Neural cell (in vitro differentiated cells): ENCODE measurements around the gene CDIP1. TPM values are rescaled to one million over a fixed set of nuclear protein-coding genes. Genes with fewer than 3 reads are reported as not detected.

ENCODE experiments used
- H2AFZ ChIP-seq: fragments of 200-600, 300-800 bp; sonication (generic), shearing (Covaris generic); 2 replicates; pipeline ENCODE4 v1.6.0; 2014; ENCODE audit warnings: low read depth, mild to moderate bottlenecking, antibody characterized with exemption, low read length, moderate library complexity
- H3F3A ChIP-seq: fragments of 200-600 bp; shearing (Covaris generic); 2 replicates; pipeline ENCODE4 v1.6.1; 2016; ENCODE audit warnings: mild to moderate bottlenecking, moderate library complexity, mixed read lengths, antibody characterized with exemption, low read length; ENCODE audit not compliant: insufficient read depth, poor library complexity, severe bottlenecking
- H3K27ac ChIP-seq: fragments of 200-600, 300-800 bp; sonication (generic), shearing (Covaris generic); 2 replicates; pipeline ENCODE4 v1.5.1; 2014; ENCODE audit warnings: mild to moderate bottlenecking, low read length, moderate library complexity
- H3K27me3 ChIP-seq: fragments of 300-800, 200-600 bp; sonication (generic), shearing (Covaris generic); 2 replicates; pipeline ENCODE4 v1.6.0; 2014; ENCODE audit warnings: mild to moderate bottlenecking, low read depth, low read length, moderate library complexity; ENCODE audit not compliant: insufficient read depth
- H3K36me3 ChIP-seq: fragments of 300-800, 200-600 bp; sonication (generic), shearing (Covaris generic); 2 replicates; pipeline ENCODE4 v1.5.1; 2014; ENCODE audit warnings: mild to moderate bottlenecking, antibody characterized with exemption, low read length, moderate library complexity; ENCODE audit not compliant: insufficient read depth
- H3K4me2 ChIP-seq: fragments of 300-800, 200-600 bp; sonication (generic), shearing (Covaris generic); 2 replicates; pipeline ENCODE4 v1.6.0; 2014; ENCODE audit warnings: mild to moderate bottlenecking, low read length
- H3K4me3 ChIP-seq: fragments of 300-800, 200-600 bp; sonication (generic), shearing (Covaris generic); 2 replicates; pipeline ENCODE4 v1.5.1; 2014; ENCODE audit warnings: mild to moderate bottlenecking, low read length, moderate library complexity
- H3K79me2 ChIP-seq: fragments of 200-600 bp; shearing (Covaris generic); replicated peaks from 2 replicates; pipeline ENCODE4 v1.6.0; 2014; ENCODE audit warnings: mild to moderate bottlenecking, low read length, moderate library complexity; ENCODE audit not compliant: insufficient read depth
- H3K9ac ChIP-seq: fragments of 300-800, 200-600 bp; sonication (generic), shearing (Covaris generic); 2 replicates; pipeline ENCODE4 v1.6.1; 2016; ENCODE audit warnings: mild to moderate bottlenecking, low read length, mixed read lengths
- H3K9me2 ChIP-seq: fragments of 200-600 bp; shearing (Covaris generic); 2 replicates; pipeline ENCODE4 v1.6.1; 2016; ENCODE audit warnings: mild to moderate bottlenecking, low read length, mixed read lengths; ENCODE audit not compliant: insufficient read depth
- H3K9me3 ChIP-seq: fragments of 200-600, 300-800 bp; sonication (generic), shearing (Covaris generic); 2 replicates; pipeline ENCODE4 v1.6.1; 2016; ENCODE audit warnings: mild to moderate bottlenecking, mixed run types, low read length, moderate library complexity, mixed read lengths
- H4K20me1 ChIP-seq: fragments of 200-600 bp; shearing (Covaris generic); 2 replicates; pipeline ENCODE4 v1.6.1; 2016; ENCODE audit warnings: mild to moderate bottlenecking, mixed run types; ENCODE audit not compliant: insufficient read depth
- CTCF ChIP-seq: fragments of 450-650 bp; IDR thresholded peaks from 2 replicates; pipeline ENCODE4 v1.5.1; 2014; ENCODE audit warnings: antibody characterized with exemption, mild to moderate bottlenecking, moderate library complexity; ENCODE audit not compliant: poor library complexity, severe bottlenecking
- EP300 ChIP-seq: fragments of 450-650 bp; conservative IDR thresholded peaks from 2 replicates; pipeline ENCODE4 v1.6.1; 2014; ENCODE audit warnings: antibody characterized with exemption, mild to moderate bottlenecking, moderate library complexity; ENCODE audit not compliant: poor library complexity, severe bottlenecking
- EZH2 ChIP-seq: fragments of 200-600, 300-800 bp; shearing (Covaris generic), sonication (generic); IDR thresholded peaks from 2 replicates; pipeline ENCODE4 v1.6.1; 2014; ENCODE audit warnings: antibody characterized with exemption, low read length, borderline replicate concordance, mild to moderate bottlenecking; ENCODE audit not compliant: insufficient read depth, poor library complexity, severe bottlenecking
- MXI1 ChIP-seq: fragments of 450-650 bp; conservative IDR thresholded peaks from 2 replicates; pipeline ENCODE4 v1.6.1; 2014; ENCODE audit warnings: antibody characterized with exemption, mild to moderate bottlenecking; ENCODE audit not compliant: poor library complexity, severe bottlenecking
- POLR2AphosphoS5 ChIP-seq: IDR thresholded peaks from 2 replicates; pipeline ENCODE4 v1.6.1; 2012
- RAD21 ChIP-seq: fragments of 450-650 bp; conservative IDR thresholded peaks from 2 replicates; pipeline ENCODE4 v1.6.1; 2014; ENCODE audit warnings: antibody characterized with exemption, mild to moderate bottlenecking, moderate library complexity
- SMC3 ChIP-seq: fragments of 450-650 bp; conservative IDR thresholded peaks from 2 replicates; pipeline ENCODE4 v1.6.1; 2014; ENCODE audit warnings: antibody characterized with exemption, mild to moderate bottlenecking, moderate library complexity; ENCODE audit not compliant: poor library complexity
- TAF1 ChIP-seq: IDR thresholded peaks from 2 replicates; pipeline ENCODE4 v1.6.1; 2012; ENCODE audit warnings: low read depth
- polyA plus RNA-seq: library from polyadenylated mRNA; depleted of rRNA; stranded (reverse); fragments of >200 nt; gene quantifications from 2 replicates; pipeline ENCODE4 v1.2.3, GENCODE V29; 2014
- TF ChIP-seq, protein P1 (sequence below): IDR thresholded peaks from 2 replicates; pipeline ENCODE4 v1.6.1; 2012; ENCODE audit warnings: borderline replicate concordance

Gene CDIP1
- polyA plus RNA-seq, 1 donor from 2014 or later = 16.4 TPM

- Histone ChIP-seq H3K27ac (no peak overlapping the region), H3K9me3 (no peaks in the 10 kb centered on the region), H3K79me2 (no peaks in the 10 kb centered on the region), H3K4me2 (no peak overlapping the region), H3K4me3 (no peak overlapping the region), H3K27me3 (no peaks in the 10 kb centered on the region), H3K9me2 (no peaks in the 10 kb centered on the region), H3K9ac (no peak overlapping the region), H2AFZ (no peak overlapping the region), H3F3A (no peaks in the 10 kb centered on the region), H3K36me3 (no peaks in the 10 kb centered on the region), H4K20me1 (no peaks in the 10 kb centered on the region)
- TF ChIP-seq RAD21 (no peak), POLR2AphosphoS5 (no peak)
Measured at GRCh38 chr16:4505356-4506147, 33.0 kb downstream of the CDIP1 start.

DNA sequence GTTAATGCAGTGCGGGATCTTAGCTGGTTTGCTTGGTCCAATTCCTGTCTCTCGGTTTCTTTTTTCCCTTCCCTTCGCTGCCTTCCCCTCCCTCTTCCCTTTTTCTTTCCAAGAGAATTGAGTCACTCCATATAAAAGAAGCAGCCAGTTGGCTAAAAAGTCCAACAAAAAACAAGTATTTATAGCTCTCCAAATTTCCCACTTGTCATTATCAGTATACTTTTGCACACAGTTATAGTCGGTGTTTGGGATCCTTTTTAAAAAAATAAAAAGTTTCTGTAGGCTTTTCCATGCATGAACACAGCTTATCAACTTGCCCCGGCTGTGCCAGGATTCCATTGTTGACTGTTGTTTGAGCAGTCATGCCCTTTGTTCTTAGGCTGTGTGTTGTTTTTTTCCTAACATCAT, 37.5 kb downstream of the CDIP1 start:
- H3K27me3 ChIP-seq = no peaks in the 10 kb centered on the region
- no peaks in the 10 kb centered on the region for H3F3A ChIP-seq
- H2AFZ ChIP-seq = no peak overlapping the region
- H4K20me1 ChIP-seq = no peaks in the 10 kb centered on the region
- no peak overlapping the region for H3K27ac ChIP-seq
- no peaks in the 10 kb centered on the region for H3K36me3 ChIP-seq
- TF ChIP-seq POLR2AphosphoS5 = no peak
- TF ChIP-seq MXI1 = no peak
- no peak for TF ChIP-seq EZH2
- TF ChIP-seq EP300 = no peak
- TF ChIP-seq, protein P1, sequence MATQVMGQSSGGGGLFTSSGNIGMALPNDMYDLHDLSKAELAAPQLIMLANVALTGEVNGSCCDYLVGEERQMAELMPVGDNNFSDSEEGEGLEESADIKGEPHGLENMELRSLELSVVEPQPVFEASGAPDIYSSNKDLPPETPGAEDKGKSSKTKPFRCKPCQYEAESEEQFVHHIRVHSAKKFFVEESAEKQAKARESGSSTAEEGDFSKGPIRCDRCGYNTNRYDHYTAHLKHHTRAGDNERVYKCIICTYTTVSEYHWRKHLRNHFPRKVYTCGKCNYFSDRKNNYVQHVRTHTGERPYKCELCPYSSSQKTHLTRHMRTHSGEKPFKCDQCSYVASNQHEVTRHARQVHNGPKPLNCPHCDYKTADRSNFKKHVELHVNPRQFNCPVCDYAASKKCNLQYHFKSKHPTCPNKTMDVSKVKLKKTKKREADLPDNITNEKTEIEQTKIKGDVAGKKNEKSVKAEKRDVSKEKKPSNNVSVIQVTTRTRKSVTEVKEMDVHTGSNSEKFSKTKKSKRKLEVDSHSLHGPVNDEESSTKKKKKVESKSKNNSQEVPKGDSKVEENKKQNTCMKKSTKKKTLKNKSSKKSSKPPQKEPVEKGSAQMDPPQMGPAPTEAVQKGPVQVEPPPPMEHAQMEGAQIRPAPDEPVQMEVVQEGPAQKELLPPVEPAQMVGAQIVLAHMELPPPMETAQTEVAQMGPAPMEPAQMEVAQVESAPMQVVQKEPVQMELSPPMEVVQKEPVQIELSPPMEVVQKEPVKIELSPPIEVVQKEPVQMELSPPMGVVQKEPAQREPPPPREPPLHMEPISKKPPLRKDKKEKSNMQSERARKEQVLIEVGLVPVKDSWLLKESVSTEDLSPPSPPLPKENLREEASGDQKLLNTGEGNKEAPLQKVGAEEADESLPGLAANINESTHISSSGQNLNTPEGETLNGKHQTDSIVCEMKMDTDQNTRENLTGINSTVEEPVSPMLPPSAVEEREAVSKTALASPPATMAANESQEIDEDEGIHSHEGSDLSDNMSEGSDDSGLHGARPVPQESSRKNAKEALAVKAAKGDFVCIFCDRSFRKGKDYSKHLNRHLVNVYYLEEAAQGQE = no peak
- no peak for TF ChIP-seq RAD21
- TF ChIP-seq SMC3 = no peak
- no peak for TF ChIP-seq CTCF
- no peak for TF ChIP-seq TAF1
- no peak overlapping the region for H3K4me2 ChIP-seq
- H3K4me3 ChIP-seq = no peak overlapping the region
- no peaks in the 10 kb centered on the region for H3K9me2 ChIP-seq
- H3K9me3 ChIP-seq = no peaks in the 10 kb centered on the region
- H3K79me2 ChIP-seq = no peaks in the 10 kb centered on the region
- H3K9ac ChIP-seq = no peak overlapping the region
